ENCODE measurements around the gene WHAMM.

The WHAMM gene

DNA sequence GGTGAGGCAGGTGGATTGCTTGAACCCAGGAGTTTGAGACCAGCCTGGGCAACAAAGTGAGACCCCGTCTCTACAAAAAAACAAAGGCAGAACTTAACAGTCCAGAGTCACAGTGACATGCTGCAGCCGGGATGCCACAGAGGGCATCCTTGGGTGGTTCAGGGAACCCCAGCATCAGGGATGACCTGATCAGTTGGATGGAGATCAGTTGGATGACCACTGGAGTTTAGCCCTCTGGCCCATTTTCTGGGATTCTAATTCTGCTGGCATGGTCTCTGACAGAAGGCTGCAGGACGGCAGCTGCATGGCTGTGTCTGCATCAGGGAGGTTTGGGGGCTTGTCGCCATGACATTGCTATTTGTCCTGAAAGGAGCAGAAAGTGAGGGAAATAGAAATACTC, 19.8 kb downstream of the WHAMM start:
- Mint-ChIP-seq H3K4me1 (no peaks in the 10 kb centered on the region), H3K27ac (no peak overlapping the region), H3K27me3 (ENCODE audit: low read depth) (no peaks in the 10 kb centered on the region), H3K36me3 (ENCODE audit: low read depth) (peaks cover 69% of the 10 kb centered on the region), H3K4me3 (no peak overlapping the region), H3K9me3 (no peaks in the 10 kb centered on the region)
- no peak for TF ChIP-seq CTCF (IDR thresholded peaks at IDR 0.05; ENCODE audit: unreplicated experiment in 3 of 3)

GRCh38 chr15:82830427-82831173, 21.2 kb downstream of the WHAMM start:
- no peak overlapping the region for H3K4me3 Mint-ChIP-seq
- no peak for TF ChIP-seq CTCF (IDR thresholded peaks at IDR 0.05; ENCODE audit: unreplicated experiment in 3 of 3)

DNA sequence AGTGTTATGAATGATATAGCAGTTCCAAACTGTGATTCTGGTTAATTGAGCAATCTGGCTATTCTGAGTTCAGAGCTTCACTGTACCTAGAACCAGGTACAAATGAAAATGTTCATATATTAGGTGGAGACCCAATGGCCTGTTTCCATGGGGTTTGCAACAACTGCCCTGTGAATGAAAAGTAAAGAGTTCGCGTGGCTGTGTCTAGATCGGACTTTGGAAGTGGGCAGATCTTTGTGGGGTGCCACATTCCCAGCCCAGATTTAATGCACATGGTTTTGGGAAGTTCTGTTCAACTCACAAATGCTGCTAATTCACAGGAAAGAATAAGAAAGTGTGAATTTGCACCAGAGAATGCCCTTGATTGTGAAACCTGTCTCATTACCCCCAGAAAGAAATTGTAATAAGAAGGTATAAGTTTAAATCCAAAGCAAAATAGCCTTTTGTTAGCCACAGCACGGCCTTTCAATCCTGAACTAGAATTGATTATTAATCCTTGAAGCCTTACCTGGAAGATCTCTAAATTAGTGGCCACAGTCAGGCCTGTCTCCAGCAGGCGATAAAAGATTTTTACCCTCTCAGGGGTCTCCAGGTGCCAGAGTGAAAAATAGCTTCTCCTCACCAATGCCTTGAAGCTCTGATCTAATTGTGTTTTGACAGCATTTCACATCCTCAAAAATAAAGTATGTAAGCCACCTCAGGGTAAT, 22.6 kb downstream of the WHAMM start:
- no peak for TF ChIP-seq CTCF (IDR thresholded peaks at IDR 0.05; ENCODE audit: unreplicated experiment in 3 of 3)
- Mint-ChIP-seq H3K9me3 (no peaks in the 10 kb centered on the region), H3K27ac (peak overlapping the region; percentile 62 to 72 (median 69))

More at GRCh38 chr15:82830427-82831173, 21.2 kb downstream of the WHAMM start:
- no peaks in the 10 kb centered on the region for H3K27me3 Mint-ChIP-seq (ENCODE audit: low read depth)
- H3K9me3 Mint-ChIP-seq: no peaks in the 10 kb centered on the region
- H3K4me1 Mint-ChIP-seq: no peaks in the 10 kb centered on the region
- H3K27ac Mint-ChIP-seq: no peak overlapping the region
- peaks cover 80% of the 10 kb centered on the region for H3K36me3 Mint-ChIP-seq (ENCODE audit: low read depth)

GRCh38 chr15:82832601-82833361, 23.4 kb downstream of the WHAMM start:
- Mint-ChIP-seq H3K4me1 (no peaks in the 10 kb centered on the region), H3K27ac (peak overlapping the region; percentile 62 to 72 (median 69)), H3K36me3 (ENCODE audit: low read depth) (peaks cover 85% of the 10 kb centered on the region), H3K27me3 (ENCODE audit: low read depth) (no peaks in the 10 kb centered on the region), H3K9me3 (peaks cover 2% of the 10 kb centered on the region), H3K4me3 (no peak overlapping the region)
- TF ChIP-seq CTCF (IDR thresholded peaks at IDR 0.05; ENCODE audit: unreplicated experiment in 3 of 3): no peak

More for the DNA sequence above, 22.6 kb downstream of the WHAMM start:
- Mint-ChIP-seq H3K36me3 (ENCODE audit: low read depth) (peaks cover 81% of the 10 kb centered on the region), H3K27me3 (ENCODE audit: low read depth) (no peaks in the 10 kb centered on the region), H3K4me1 (no peaks in the 10 kb centered on the region), H3K4me3 (no peak overlapping the region)

- TF ChIP-seq CTCF (IDR thresholded peaks at IDR 0.05; ENCODE audit: unreplicated experiment in 3 of 3): no peak
- peaks cover 85% of the 10 kb centered on the region for H3K36me3 Mint-ChIP-seq (ENCODE audit: low read depth)
- no peaks in the 10 kb centered on the region for H3K4me1 Mint-ChIP-seq
- no peaks in the 10 kb centered on the region for H3K27me3 Mint-ChIP-seq (ENCODE audit: low read depth)
- H3K27ac Mint-ChIP-seq: peak overlapping the region in 1 of 3 experiments; percentile 69
- no peak overlapping the region for H3K4me3 Mint-ChIP-seq
- peaks cover 6% of the 10 kb centered on the region for H3K9me3 Mint-ChIP-seq
Measured at GRCh38 chr15:82833362-82833682, 23.9 kb downstream of the WHAMM start.
